ENCODE measurements around the gene JMJD8. TPM values are rescaled to one million over a fixed set of nuclear protein-coding genes. Genes with fewer than 3 reads are reported as not detected.

The JMJD8 gene
- total and polyA plus RNA-seq, 9 of the 15 experiments (the other 6 are each of a cell fraction or from before 2014, with no cell fraction given) = 1.2 to 50.6 (median 29.3) TPM

DNA sequence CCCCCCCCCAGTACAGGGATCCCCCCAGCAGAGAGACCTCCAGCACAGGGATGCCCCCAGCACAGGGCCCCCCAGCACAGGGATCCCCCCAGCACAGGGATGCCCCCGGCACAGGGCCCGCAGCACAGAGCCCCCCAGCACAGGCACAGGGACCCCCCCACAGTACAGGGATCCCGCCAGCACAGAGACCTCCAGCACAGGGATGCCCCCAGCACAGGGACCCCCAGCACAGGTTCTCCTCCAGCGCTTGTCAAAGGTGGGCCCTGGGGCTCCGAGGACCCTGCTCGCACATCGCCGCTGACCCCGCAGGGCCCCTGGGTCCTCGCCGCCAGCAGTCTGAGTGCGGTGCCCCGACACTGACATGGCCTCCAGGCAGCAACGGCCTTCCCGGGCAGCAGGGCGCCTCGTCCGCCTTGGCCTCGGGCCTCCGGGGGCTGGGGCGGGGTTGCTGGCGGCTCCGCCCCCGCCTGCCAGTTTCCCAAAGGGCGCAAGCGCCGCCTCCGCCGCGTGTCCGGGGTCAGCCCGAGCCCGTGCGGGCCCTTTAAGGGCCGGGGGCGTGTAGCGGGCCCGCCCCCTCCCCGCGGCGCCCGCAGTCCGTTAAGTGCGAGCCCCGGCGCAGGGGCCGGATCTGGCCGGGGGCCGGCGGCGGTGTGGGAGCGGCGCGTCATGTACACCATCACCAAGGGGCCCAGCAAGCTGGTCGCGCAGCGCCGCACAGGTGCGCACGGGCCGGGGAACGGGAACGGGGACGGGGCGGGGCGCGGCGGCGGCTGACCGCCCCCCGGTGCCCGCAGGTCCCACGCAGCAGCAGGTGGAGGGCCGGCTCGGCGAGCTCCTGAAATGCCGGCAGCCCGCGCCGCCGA is 42.6 kb downstream of the JMJD8 start, which contains the start of gene MCRIP2 (continued):
- TF ChIP-seq HNRNPL (IDR thresholded peaks at IDR 0.05; ENCODE audit: low read depth, low read length) (peak; percentile 93), TAF1 (IDR thresholded peaks at IDR 0.05; ENCODE audit: control insufficient read depth, extremely low read depth, insufficient read depth, low read length, severe bottlenecking) (peak; percentile 71), POLR2H (tag; IDR thresholded peaks at IDR 0.05; ENCODE audit: low read depth) (peak; percentile 57), CAMTA2 (CRISPR knock-in tag; conservative IDR thresholded peaks at IDR 0.05) (no peak), NCOR1 (IDR thresholded peaks at IDR 0.05) (no peak), ATF7 (IDR thresholded peaks at IDR 0.05) (peak; percentile 68), ZNF77 (CRISPR knock-in tag; IDR thresholded peaks at IDR 0.05) (0 out of 2 replicates have a peak, but pooled peaks have one; percentile 36), ZNF140 (CRISPR knock-in tag; IDR thresholded peaks at IDR 0.05) (no peak), NR1H2 (CRISPR knock-in tag; IDR thresholded peaks at IDR 0.05) (0 out of 2 replicates have a peak, but pooled peaks have one; percentile 54), SMAD1 (IDR thresholded peaks at IDR 0.05; ENCODE audit: low read depth, low read length, partially characterized antibody) (no peak), U2AF1 (optimal IDR thresholded peaks at IDR 0.05; ENCODE audit: low read depth, low read length) (peak; percentile 27), RB1 (IDR thresholded peaks at IDR 0.05; ENCODE audit: low read depth) (0 out of 2 replicates have a peak, but pooled peaks have one; percentile 49)
- TF ChIP-seq, protein P1, sequence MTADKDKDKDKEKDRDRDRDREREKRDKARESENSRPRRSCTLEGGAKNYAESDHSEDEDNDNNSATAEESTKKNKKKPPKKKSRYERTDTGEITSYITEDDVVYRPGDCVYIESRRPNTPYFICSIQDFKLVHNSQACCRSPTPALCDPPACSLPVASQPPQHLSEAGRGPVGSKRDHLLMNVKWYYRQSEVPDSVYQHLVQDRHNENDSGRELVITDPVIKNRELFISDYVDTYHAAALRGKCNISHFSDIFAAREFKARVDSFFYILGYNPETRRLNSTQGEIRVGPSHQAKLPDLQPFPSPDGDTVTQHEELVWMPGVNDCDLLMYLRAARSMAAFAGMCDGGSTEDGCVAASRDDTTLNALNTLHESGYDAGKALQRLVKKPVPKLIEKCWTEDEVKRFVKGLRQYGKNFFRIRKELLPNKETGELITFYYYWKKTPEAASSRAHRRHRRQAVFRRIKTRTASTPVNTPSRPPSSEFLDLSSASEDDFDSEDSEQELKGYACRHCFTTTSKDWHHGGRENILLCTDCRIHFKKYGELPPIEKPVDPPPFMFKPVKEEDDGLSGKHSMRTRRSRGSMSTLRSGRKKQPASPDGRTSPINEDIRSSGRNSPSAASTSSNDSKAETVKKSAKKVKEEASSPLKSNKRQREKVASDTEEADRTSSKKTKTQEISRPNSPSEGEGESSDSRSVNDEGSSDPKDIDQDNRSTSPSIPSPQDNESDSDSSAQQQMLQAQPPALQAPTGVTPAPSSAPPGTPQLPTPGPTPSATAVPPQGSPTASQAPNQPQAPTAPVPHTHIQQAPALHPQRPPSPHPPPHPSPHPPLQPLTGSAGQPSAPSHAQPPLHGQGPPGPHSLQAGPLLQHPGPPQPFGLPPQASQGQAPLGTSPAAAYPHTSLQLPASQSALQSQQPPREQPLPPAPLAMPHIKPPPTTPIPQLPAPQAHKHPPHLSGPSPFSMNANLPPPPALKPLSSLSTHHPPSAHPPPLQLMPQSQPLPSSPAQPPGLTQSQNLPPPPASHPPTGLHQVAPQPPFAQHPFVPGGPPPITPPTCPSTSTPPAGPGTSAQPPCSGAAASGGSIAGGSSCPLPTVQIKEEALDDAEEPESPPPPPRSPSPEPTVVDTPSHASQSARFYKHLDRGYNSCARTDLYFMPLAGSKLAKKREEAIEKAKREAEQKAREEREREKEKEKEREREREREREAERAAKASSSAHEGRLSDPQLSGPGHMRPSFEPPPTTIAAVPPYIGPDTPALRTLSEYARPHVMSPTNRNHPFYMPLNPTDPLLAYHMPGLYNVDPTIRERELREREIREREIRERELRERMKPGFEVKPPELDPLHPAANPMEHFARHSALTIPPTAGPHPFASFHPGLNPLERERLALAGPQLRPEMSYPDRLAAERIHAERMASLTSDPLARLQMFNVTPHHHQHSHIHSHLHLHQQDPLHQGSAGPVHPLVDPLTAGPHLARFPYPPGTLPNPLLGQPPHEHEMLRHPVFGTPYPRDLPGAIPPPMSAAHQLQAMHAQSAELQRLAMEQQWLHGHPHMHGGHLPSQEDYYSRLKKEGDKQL (CRISPR knock-in tag; IDR thresholded peaks at IDR 0.05; ENCODE audit: borderline replicate concordance) = no peak
- TF ChIP-seq, protein P2, sequence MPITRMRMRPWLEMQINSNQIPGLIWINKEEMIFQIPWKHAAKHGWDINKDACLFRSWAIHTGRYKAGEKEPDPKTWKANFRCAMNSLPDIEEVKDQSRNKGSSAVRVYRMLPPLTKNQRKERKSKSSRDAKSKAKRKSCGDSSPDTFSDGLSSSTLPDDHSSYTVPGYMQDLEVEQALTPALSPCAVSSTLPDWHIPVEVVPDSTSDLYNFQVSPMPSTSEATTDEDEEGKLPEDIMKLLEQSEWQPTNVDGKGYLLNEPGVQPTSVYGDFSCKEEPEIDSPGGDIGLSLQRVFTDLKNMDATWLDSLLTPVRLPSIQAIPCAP (CRISPR knock-in tag; IDR thresholded peaks at IDR 0.05; ENCODE audit: borderline replicate concordance) = no peak
- TF ChIP-seq, protein P3, sequence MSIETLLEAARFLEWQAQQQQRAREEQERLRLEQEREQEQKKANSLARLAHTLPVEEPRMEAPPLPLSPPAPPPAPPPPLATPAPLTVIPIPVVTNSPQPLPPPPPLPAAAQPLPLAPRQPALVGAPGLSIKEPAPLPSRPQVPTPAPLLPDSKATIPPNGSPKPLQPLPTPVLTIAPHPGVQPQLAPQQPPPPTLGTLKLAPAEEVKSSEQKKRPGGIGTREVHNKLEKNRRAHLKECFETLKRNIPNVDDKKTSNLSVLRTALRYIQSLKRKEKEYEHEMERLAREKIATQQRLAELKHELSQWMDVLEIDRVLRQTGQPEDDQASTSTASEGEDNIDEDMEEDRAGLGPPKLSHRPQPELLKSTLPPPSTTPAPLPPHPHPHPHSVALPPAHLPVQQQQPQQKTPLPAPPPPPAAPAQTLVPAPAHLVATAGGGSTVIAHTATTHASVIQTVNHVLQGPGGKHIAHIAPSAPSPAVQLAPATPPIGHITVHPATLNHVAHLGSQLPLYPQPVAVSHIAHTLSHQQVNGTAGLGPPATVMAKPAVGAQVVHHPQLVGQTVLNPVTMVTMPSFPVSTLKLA (conservative IDR thresholded peaks at IDR 0.05) = peak; percentile 26 to 68; a peak in 1 of 4 replicates

All from K562 (cell line).